GM19043 (cell line): Measurements from ENCODE around the gene CLNK.

Source experiments
- ATAC-seq: cut with Tn5 transposase; IDR thresholded peaks from one replicate; pipeline ENCODE4 v1.9.1; 2021; ENCODE audit warnings: low read depth; ENCODE audit not compliant: unreplicated experiment

Gene CLNK

DNA sequence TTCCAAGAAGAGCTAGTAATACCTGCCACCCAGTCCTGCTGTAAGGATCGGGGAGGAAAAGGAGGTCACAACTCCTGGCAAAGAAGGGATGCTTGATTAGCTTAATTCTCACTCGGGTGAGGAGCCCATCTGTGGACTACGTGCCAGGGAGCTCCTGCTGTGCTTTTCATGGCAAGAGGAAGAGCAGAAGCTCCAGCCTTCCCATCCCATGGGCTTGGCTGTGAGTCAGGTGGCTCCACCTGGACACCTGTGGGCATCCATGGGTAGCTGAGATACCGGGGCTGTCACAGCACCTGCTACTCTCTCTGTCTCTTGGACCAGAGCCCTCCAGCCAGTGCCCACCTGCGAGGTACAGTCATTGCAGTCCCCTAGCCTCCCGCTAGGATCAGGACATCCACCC is 18.0 kb downstream of the CLNK start:
- ATAC-seq: no peak

DNA sequence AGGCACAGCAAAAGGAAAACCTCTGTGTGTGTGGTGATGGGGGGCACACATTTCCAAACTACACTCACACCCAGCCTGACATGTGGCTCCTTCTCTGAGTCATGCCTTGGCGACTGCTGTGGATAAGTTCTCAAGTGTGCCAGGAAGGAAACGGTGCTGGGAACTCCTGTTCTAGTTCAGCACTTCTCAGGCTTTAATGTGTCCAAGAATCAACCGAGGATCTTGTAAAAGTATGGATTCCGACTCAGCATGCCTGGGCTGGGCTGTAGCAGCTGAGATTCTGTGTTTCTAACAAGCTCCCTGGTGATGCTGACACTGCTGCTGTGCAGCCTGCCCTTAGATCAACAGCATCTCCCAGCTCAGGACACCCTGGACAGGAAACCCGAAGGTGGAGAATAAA is 20.2 kb downstream of the CLNK start:
- ATAC-seq: no peak

DNA sequence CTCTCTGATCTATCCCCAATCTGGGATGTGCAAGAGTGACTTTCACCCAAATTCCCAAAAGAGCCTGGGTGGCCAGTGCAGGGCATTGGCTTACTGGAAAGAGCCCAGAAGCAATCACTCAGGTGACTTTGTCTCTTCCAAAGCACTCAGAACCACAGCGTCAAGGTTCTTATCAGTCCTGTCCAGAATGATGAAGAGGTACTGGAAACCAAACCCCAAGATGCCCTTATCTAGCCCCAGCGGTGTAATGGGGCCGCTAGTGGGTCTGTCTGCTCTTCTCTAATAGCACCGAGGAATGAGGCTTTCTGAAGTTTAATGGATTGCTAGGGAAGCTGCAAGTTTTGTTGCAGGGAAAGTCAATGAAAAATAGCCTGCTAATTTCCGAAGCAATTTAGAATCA is 21.6 kb downstream of the CLNK start:
- no peak for ATAC-seq

DNA sequence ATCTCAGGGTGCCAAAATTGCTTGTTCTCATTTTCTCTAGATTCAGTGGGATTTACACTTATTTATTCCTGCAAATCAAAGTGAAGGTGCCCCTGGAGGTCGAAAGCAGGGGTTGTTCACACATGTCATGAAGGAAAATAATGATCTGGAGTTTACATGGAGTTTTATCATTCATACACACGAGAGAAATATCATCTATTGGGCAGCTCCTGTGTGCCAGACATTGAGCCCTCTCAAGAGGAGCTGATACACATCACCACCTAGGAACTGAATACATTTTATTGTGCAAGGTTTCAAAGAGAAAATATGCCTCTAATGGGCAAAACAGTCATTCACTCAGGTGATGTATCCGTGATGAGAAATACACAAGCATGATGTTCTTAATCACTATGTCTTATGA is 23.5 kb downstream of the CLNK start:
- no peak for ATAC-seq

DNA sequence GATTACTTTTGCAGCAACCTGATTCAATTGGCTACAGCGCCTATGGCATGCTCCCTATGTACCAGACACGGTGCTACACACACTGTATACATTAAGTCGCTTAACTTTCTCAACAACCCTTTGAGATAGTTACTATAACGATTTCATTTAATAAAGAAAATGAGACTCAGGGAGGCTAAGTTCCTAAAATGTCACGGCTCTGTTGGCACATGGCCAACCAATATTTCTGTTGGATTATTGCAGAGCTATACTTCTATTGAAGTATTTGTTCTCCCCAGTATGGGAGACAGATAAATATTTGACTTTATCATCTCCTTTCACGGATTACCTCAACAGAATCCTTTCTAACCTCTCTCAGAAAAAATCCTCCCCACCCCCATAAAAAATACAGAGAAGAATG is 25.3 kb downstream of the CLNK start:
- no peak for ATAC-seq

DNA sequence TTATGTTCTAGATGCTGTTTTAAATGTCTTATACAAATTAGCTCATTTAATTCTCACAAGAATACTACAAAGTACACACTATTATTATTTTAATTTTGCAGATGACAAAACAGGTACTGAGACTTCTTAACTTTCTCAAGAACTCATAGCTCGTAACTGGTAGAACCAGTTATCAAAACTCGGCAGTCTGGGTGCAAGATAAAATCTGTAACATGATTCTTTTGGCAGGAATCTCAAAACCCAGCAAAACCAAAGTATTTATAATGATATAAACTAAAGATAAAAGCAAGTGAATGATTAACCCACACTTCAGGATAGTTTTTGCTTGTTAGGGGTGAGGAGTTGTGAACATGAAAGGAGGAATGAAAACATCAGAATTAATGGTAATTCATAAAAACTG is 27.6 kb downstream of the CLNK start:
- no peak for ATAC-seq

DNA sequence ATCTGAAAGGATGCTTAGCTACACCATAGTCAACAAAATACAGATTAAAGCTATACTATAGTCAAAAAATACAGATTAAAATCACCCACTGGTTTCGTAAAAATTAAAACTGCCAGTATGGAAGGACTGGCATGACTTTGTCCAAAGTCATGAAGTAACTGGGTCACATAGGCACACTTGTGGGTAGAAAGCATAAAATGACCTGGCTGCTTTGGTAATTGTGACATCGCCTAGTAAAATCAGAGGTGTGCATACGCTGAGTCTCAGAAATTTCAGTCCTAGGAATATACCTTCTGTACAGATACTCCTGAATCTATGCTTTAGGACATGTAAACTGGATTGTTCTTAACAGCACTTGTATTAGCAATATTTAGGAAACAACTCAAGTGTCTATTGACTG is 28.1 kb downstream of the CLNK start:
- no peak for ATAC-seq

DNA sequence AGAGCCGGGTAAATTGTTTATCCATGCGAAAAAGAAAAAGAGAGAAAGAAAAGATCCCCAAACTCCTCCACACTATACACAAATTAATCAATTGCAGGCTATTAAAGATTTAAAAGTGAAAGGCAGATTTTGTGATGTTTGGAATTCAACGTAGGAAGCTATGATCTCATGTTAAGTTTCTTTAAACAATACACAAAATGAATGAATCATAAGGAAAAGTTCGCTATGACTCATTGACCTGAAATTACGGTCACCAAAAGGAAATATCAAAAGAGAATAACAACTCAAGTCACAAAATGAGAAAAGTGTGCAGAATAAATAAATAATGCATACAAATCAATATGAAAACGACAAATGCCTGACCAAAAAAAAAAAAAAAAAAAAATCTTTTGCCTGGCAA is 28.6 kb downstream of the CLNK start:
- no peak for ATAC-seq

DNA sequence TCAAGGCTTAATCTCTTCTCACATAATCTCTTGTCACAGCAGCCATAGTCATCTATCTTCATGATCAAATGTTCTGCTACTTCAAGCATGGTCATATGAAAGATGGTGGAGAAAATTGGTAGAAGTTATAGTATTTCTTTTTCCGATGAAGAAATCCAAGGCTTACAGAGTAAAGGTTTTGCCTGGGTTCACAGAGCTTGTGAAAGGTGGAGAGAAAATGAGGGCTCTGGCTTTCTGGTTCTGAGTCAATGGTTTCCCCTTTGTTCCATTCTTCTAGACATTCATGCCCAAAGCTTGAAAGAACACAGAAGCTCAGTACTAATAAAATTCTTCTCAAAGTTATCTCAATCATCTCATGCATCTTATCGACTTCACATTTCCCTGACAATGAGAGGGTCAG is 36.1 kb downstream of the CLNK start:
- ATAC-seq: no peak

DNA sequence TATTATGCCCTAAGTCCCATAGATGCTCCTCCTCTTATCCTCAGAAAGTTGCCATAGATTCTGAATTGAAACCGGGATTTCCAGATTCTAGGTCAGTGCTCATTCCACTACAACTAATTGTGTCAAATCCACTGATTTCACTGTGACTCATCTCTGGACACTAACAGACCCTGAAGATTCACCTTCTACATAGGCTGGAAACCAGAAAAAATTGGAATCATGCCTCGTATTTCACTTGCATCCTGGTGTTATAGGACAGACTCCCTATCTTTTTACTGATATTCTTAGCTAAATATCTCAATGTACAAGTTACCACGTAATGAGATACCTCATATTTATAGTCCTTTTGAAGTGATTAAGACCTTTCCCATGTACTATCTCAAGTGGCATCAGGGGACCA is 36.7 kb downstream of the CLNK start:
- ATAC-seq: no peak

DNA sequence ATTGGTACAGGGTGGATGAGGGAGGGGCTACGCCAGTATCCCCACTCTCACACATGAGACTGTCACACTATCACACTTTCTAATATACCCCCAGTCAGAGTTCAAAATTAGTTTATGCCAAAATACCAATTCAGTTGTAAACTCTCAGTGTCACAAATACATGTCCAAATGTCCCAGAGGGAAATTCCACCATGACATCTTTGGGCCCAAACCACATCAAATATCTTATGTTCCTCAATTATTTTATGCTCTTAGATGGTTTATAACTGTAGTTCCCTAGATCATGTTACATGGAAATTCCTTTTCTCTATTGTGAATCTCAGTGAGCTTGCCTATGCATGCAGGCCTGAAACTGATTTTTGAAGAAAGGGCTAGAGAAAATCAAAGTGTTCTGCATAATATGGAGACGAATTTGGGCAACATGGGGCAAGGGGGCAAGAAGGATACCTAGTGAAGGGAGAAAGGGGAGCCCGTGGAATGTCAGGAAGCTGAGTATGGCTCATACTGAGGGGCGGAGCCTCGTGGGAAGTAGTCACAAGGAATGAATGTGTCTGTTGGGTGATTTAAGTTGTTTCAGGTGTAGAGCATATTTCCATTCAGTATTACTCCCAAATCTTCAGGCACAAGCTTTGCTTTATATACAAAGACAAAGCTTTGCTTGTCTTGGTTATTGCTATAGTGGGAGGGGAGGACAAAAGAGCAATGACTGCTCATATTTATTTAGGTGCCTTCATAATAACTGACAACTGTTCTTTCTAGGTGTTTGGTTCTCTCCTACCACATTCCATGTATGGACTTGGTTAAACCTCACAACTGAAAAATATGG is 40.8 kb downstream of the CLNK start:
- ATAC-seq: no peak

DNA sequence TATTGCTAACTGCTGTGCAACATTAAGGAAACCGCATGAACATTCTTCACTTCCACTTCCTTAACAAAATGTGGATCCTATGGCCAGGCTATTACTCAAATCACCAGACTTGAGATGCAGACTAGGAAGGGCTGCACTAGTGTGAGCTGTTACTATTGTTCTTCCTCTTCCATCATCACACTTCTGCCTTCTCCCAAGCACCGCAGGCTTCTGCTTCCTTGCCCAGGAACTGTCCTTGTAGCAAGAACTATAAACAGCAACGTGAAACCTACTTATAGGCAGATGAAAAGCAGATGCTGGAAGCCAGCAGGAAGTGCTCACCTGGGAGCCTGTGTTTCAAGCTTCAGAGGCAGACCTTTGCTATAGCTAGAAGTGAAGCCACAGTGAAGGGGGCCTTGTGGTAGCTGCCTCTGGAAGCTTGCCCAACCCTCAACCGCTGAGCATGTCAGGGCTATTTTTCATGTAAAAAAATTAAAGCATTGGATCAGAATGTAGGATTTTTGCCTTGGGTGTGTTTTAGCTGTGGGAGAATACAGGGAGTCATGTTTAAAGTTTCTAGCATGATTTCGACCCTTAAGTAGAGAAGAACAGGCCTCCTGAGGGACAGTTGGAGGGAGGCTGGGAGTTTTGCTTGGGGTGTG is 43.9 kb downstream of the CLNK start:
- ATAC-seq: no peak

DNA sequence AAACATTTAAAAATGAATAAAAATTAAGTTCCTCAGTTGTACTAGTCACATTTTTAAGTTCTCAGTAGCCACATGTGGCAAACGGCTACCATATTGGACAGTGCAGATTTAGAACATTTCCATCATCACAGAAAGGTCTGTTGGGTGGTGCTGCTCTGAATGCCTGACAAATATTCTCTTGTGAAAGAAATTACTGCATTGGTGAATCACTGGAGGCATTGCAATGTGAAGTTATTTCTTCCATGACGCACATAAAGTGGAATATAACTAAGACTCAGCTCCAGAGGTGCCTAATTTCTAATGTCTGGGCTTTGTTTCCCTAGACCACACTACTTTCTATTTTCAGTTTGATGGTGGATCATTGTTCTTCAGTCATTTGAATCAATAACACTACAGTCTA is 44.9 kb downstream of the CLNK start:
- no peak for ATAC-seq

DNA sequence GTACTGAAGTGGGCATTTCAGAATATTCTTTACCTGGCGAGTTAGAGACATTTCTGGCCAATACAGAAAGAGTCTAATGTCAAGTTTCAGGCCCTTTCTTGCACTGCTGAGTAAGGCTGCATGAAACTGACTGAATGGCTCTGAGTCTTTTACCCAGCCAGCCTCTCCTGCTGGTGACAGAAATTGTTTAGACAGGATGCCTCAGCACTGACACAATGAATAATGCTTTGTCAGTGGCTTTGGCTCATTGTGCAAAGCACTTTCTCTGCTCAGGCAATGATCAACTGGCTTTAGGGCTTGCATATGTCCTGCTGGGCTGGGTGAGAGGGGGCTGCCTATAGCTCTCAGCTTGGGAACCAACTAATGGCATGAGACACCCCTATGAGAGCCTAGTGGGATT is 45.5 kb downstream of the CLNK start:
- no peak for ATAC-seq

DNA sequence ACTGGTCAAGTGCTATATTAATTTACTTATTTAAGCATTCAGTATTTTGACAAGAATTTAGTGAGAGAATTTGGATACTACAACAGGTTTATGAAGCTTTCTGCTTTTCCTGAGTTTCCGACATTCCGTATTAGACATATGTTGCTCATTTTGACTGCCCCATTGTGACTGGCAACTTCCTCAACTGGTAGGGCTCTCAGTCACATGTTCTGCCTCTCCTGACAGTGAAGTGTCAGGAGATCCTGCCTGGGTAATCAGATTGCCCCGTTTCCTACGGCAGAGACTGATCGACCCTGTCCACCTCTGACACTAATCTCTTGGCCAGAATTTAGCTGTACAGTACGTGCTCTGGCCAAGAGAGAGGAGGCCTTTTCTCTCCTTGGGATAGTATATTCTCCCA is 49.5 kb downstream of the CLNK start:
- ATAC-seq: no peak

DNA sequence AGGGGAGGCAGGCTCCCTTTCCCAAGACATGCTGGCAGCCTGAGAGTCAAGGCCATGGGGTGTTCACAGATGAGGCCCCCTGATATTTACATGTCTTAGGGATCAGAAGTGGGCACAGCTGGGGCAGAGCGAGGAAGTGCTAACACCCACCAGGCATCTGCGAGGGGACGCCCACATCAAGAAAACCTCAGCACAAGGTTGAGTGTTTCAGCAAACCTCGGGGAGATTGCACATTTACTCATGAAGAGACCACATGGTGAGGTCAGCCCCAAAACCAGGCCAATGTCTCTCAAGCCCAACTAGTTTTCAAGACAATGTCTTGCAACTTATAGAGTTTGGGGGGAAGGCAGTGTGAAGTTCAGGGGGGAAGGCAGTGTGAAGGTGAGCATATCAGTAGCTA is 55.2 kb downstream of the CLNK start:
- no peak for ATAC-seq

DNA sequence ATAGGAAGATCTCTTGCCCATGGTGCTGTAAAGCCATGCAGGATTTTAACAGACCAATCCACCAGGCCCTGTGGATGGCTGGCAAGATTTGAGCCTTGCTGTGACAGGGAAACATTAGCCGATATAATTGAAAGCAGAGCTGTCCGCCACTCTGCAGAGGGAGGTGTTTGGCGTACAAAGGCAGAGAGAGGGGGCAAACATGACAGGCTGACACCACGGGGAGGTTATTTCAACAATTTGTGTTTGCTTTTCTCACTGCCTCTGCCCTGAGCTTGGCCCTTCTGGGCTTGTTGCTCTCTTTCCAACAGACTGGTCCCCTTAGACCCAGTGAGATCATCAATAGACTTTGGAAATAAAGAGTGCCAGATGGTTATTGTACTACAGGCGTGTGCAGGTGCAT is 59.4 kb downstream of the CLNK start:
- no peak for ATAC-seq

DNA sequence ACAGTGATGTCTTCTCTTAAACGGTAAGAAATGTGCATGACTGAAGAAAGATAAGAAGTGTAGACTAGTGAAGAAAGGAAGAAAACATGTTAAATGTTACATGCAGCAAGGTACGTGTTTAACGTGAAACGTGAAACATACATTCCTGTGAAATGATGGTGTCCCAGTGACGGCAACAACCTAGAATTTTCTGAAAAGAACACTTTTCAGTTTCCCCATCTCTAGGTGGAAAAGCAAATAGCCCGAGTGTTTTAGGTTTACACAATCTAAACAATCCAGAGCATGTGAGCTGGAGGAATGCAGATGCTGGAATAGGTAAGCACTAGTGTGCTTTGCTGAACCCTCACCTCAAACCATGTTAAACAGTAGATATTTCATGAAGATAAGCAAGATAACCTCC is 60.7 kb downstream of the CLNK start:
- no peak for ATAC-seq

DNA sequence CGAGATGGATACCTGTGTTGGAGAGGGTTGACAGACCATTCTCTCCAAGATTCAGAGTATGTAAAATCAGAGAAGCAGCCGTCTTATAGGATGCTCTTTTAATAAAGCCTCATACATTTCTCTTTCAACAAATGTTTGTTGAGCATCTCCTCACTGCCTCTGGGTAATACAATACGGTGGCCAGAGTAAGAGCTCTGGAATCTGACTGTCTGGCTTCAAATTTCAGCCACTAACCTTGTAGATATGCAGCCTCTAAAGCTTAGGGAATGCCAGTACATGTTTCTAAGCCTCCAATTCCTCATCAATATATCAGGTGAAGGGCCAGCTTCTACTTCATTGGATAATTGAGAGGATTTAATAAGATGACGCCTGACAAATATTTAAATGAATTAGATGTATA is 61.3 kb downstream of the CLNK start:
- no peak for ATAC-seq

DNA sequence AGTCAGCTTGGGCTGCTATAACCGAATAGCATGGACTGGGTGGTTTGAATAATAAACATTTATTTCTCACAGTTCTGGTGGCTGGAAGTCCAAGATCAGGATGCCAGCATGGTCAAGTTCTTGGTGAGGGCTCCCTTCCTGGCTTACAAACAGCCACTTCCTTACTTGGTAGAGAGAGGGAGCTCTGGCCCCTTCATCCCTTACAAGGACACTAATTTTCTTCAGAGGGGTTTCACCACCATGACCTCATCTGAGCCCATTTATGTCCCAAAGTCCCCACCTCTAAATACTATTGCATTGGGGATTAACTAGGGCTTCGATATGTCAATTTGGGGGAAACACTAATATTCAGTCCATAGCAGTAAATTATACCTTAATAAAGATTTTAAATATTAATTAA is 61.8 kb downstream of the CLNK start:
- no peak for ATAC-seq

DNA sequence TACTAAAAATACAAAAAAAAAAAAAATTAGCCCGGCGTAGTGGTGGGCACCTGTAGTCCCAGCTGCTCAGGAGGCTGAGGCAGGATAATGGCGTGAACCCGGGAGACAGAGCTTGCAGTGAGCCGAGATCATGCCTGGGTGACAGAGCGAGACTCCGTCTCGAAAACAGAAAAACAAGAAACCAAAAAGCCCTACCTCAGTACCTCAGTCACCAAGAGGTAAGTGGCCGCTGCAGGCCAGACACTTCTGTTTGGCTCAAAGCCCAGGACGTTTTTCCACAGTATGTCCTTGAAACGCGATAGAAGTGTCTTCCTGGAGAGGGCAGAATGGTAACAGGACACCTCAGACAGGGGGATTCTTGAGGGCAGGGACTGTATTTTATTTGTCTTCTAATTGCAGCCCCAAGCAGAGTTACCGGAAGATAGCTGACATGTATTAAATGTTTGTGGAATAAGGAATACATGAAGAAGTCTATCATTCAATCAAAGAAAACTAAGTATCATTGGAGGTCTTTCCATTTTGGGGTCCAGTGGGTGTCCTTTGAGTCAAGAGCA is 63.6 kb downstream of the CLNK start:
- no peak for ATAC-seq

DNA sequence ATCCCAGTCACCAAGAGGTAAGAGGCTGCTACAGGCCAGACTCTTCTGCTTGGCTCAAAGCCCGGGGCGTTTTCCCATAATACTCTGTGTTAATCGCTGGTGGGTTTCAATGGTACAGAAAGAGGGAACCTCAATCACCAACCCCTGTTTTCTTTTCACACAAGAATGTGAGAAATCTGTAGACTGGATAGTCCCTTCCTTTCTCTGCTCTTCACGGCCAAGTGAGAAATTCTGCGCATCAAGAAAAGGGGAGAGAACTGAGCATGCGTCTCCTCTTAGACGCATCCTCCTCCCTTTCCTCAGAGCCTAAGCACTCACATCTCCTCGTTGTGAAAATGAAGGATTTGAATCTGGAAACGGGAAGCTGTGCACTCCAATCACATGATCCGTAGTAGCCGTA is 64.7 kb downstream of the CLNK start:
- ATAC-seq: no peak
